SK-N-SH treated with all-trans-retinoic acid at 6 μM for 48 hours (cell line): ENCODE results near the gene ZXDC.

ENCODE experiments used
- ATAC-seq: fragments of 200-7000 bp; cut with Tn5 transposase; 3 replicates; pipeline ENCODE4 v1.9.1; 2020; ENCODE audit warnings: mild to moderate bottlenecking, moderate library complexity
- ARNTL ChIP-seq: fragments of 450-650 bp; formaldehyde crosslinking; IDR thresholded peaks from 2 replicates; pipeline ENCODE4 v1.5.0; 2020; ENCODE audit warnings: low read depth, mild to moderate bottlenecking, moderate library complexity, borderline replicate concordance
- BACH2 ChIP-seq: fragments of 250-450 bp; sonication (Bioruptor Pico); IDR thresholded peaks from 2 replicates; pipeline ENCODE4 v1.9.0; 2021; ENCODE audit warnings: mild to moderate bottlenecking, borderline replicate concordance
- CREB5 ChIP-seq: fragments of 250-450 bp; sonication (Bioruptor Pico); IDR thresholded peaks from 2 replicates; pipeline ENCODE4 v1.5.1; 2020; ENCODE audit warnings: low read depth, mild to moderate bottlenecking, moderate library complexity
- CSRNP3 ChIP-seq: fragments of 250-450 bp; sonication (Bioruptor Pico); IDR thresholded peaks from 2 replicates; pipeline ENCODE4 v1.5.1; 2021; ENCODE audit warnings: mild to moderate bottlenecking, moderate library complexity
- ESRRG ChIP-seq: fragments of 250-450 bp; sonication (Bioruptor Pico); IDR thresholded peaks from 2 replicates; pipeline ENCODE4 v1.6.1; 2021; ENCODE audit warnings: mild to moderate bottlenecking
- GLIS3 ChIP-seq: fragments of 250-450 bp; sonication (Bioruptor Pico); IDR thresholded peaks from 2 replicates; pipeline ENCODE4 v1.5.0; 2020; ENCODE audit warnings: mild to moderate bottlenecking, moderate library complexity
- ISL1 ChIP-seq: fragments of 250-450 bp; sonication (Bioruptor Pico); IDR thresholded peaks from 2 replicates; pipeline ENCODE4 v2.1.2; 2022; ENCODE audit warnings: mild to moderate bottlenecking, moderate library complexity
- OSR1 ChIP-seq: fragments of 250-450 bp; sonication (Bioruptor Pico); IDR thresholded peaks from 2 replicates; pipeline ENCODE4 v1.8.0; 2022; ENCODE audit warnings: moderate library complexity, mild to moderate bottlenecking, inconsistent platforms
- PATZ1 ChIP-seq: fragments of 250-450 bp; sonication (Bioruptor Pico); IDR thresholded peaks from 2 replicates; pipeline ENCODE4 v1.8.0; 2020; ENCODE audit warnings: mild to moderate bottlenecking, moderate library complexity, borderline replicate concordance
- POU6F1 ChIP-seq: fragments of 250-450 bp; sonication (Bioruptor Pico); IDR thresholded peaks from 2 replicates; pipeline ENCODE4 v1.8.0; 2021; ENCODE audit warnings: low read depth, mild to moderate bottlenecking, moderate library complexity, borderline replicate concordance
- PPARA ChIP-seq: fragments of 250-450 bp; sonication (Bioruptor Pico); IDR thresholded peaks from 2 replicates; pipeline ENCODE4 v1.5.0; 2020; ENCODE audit warnings: mild to moderate bottlenecking, borderline replicate concordance
- RARB ChIP-seq: fragments of 250-450 bp; sonication (Bioruptor Pico); IDR thresholded peaks from 2 replicates; pipeline ENCODE4 v1.8.0; 2021; ENCODE audit warnings: mild to moderate bottlenecking, moderate library complexity
- SNAI2 ChIP-seq: fragments of 250-450 bp; sonication (Bioruptor Pico); IDR thresholded peaks from 2 replicates; pipeline ENCODE4 v1.5.0; 2020; ENCODE audit warnings: mild to moderate bottlenecking, moderate library complexity
- TCF4 ChIP-seq: fragments of 250-450 bp; sonication (Bioruptor Pico); IDR thresholded peaks from 2 replicates; pipeline ENCODE4 v1.8.0; 2021; ENCODE audit warnings: mild to moderate bottlenecking, moderate library complexity, borderline replicate concordance
- TOX ChIP-seq: fragments of 250-450 bp; sonication (Bioruptor Pico); IDR thresholded peaks from 2 replicates; pipeline ENCODE4 v1.8.0; 2021; ENCODE audit warnings: mild to moderate bottlenecking, moderate library complexity, borderline replicate concordance
- TSHZ2 ChIP-seq: fragments of 250-450 bp; sonication (Bioruptor Pico); IDR thresholded peaks from 2 replicates; pipeline ENCODE4 v1.5.0; 2020; ENCODE audit warnings: mild to moderate bottlenecking, moderate library complexity
- ZC3H10 ChIP-seq: fragments of 250-450 bp; sonication (Bioruptor Pico); IDR thresholded peaks from 2 replicates; pipeline ENCODE4 v1.5.1; 2021; ENCODE audit warnings: mild to moderate bottlenecking, moderate library complexity
- ZFP3 ChIP-seq: fragments of 250-450 bp; sonication (Bioruptor Pico); IDR thresholded peaks from 2 replicates; pipeline ENCODE4 v1.5.0; 2020; ENCODE audit warnings: mild to moderate bottlenecking, moderate library complexity
- ZFP30 ChIP-seq: fragments of 450-650 bp; formaldehyde crosslinking; IDR thresholded peaks from 2 replicates; pipeline ENCODE4 v1.5.0; 2022; ENCODE audit warnings: mild to moderate bottlenecking, moderate library complexity
- ZNF565 ChIP-seq: fragments of 450-650 bp; formaldehyde crosslinking; conservative IDR thresholded peaks from 2 replicates; pipeline ENCODE4 v1.5.0; 2020; ENCODE audit warnings: low read depth, mild to moderate bottlenecking, moderate library complexity
- ZNF70 ChIP-seq: fragments of 450-650 bp; formaldehyde crosslinking; IDR thresholded peaks from 2 replicates; pipeline ENCODE4 v1.5.0; 2020; ENCODE audit warnings: mild to moderate bottlenecking, moderate library complexity
- ZNF8 ChIP-seq: fragments of 450-650 bp; formaldehyde crosslinking; IDR thresholded peaks from 2 replicates; pipeline ENCODE4 v1.5.0; 2020; ENCODE audit warnings: mild to moderate bottlenecking, moderate library complexity

ZXDC gene

GRCh38 chr3:126414961-126415660, 60.6 kb downstream of the ZXDC start:
- no peak for ATAC-seq
- TF ChIP-seq CSRNP3 (CRISPR knock-in tag) (no peak), GLIS3 (CRISPR knock-in tag) (no peak)

- ATAC-seq = no peak
- TF ChIP-seq TCF4 (CRISPR knock-in tag) = no peak
Measured at GRCh38 chr3:126414406-126414805, 61.3 kb downstream of the ZXDC start.

GRCh38 chr3:126413693-126414080, 62.0 kb downstream of the ZXDC start:
- no peak for ATAC-seq
- TF ChIP-seq ESRRG (CRISPR knock-in tag) (no peak), ZNF70 (CRISPR knock-in tag) (no peak), BACH2 (CRISPR knock-in tag) (no peak), ZFP3 (no peak), TSHZ2 (CRISPR knock-in tag) (no peak), TCF4 (CRISPR knock-in tag) (no peak), ISL1 (CRISPR knock-in tag) (no peak), TOX (no peak), OSR1 (no peak), ZNF8 (no peak), ZNF565 (CRISPR knock-in tag) (no peak), GLIS3 (CRISPR knock-in tag) (no peak), ARNTL (CRISPR knock-in tag) (no peak), ZFP30 (CRISPR knock-in tag) (no peak), CSRNP3 (CRISPR knock-in tag) (no peak), ZC3H10 (no peak), RARB (no peak), SNAI2 (CRISPR knock-in tag) (no peak)

GRCh38 chr3:126412841-126413692, 62.6 kb downstream of the ZXDC start:
- no peak for ATAC-seq
- no peak for TF ChIP-seq ZNF8
- no peak for TF ChIP-seq ZFP3
- no peak for TF ChIP-seq PATZ1
- no peak for TF ChIP-seq PPARA (CRISPR knock-in tag)
- no peak for TF ChIP-seq ARNTL (CRISPR knock-in tag)
- TF ChIP-seq CREB5 (CRISPR knock-in tag) = no peak
- TF ChIP-seq ZNF70 (CRISPR knock-in tag) = no peak
- TF ChIP-seq ISL1 (CRISPR knock-in tag) = no peak
- no peak for TF ChIP-seq BACH2 (CRISPR knock-in tag)
- TF ChIP-seq POU6F1 (CRISPR knock-in tag) = no peak
- TF ChIP-seq TOX = no peak
- no peak for TF ChIP-seq GLIS3 (CRISPR knock-in tag)
